ENCODE data around the gene TXNRD1.

Gene TXNRD1

DNA sequence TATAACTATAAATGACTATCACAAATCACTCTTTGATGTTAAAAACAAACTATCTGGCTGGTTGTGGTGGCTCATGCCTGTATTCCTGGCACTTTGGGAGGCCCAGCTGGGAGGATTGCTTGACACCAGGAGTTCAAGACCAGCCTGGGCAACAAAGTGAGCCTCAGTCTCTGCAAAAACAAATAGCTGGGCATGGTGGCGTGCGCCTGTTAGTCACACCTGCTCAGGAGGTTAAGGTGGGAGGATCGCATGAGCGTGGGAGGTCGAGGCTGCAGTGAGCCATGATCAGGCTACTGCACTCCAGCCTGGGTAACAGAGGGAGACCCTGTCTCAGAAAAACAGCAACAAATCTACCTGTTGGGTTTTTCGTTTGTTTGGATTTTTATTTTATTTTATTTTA, 5.4 kb downstream of the TXNRD1 start:
- H3K36me3 ChIP-seq = no peaks in the 10 kb centered on the region
- H3K4me1 ChIP-seq (ENCODE audit: control insufficient read depth in 1 of 2, insufficient read depth in 1 of 2, low read depth in 1 of 2, low read length in 1 of 2) = peaks cover 3 to 4% of the 10 kb centered on the region in 2 experiments
- H3K4me3 ChIP-seq (ENCODE audit: low read depth in 1 of 2, low read length in 1 of 2) = no peak overlapping the region
- no peak overlapping the region for H3K27ac ChIP-seq
- H3K9me3 ChIP-seq = no peaks in the 10 kb centered on the region
- peaks cover 22% of the 10 kb centered on the region for H3K27me3 ChIP-seq
- TF ChIP-seq, protein P1, sequence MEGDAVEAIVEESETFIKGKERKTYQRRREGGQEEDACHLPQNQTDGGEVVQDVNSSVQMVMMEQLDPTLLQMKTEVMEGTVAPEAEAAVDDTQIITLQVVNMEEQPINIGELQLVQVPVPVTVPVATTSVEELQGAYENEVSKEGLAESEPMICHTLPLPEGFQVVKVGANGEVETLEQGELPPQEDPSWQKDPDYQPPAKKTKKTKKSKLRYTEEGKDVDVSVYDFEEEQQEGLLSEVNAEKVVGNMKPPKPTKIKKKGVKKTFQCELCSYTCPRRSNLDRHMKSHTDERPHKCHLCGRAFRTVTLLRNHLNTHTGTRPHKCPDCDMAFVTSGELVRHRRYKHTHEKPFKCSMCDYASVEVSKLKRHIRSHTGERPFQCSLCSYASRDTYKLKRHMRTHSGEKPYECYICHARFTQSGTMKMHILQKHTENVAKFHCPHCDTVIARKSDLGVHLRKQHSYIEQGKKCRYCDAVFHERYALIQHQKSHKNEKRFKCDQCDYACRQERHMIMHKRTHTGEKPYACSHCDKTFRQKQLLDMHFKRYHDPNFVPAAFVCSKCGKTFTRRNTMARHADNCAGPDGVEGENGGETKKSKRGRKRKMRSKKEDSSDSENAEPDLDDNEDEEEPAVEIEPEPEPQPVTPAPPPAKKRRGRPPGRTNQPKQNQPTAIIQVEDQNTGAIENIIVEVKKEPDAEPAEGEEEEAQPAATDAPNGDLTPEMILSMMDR (IDR thresholded peaks at IDR 0.05) = no peak

DNA sequence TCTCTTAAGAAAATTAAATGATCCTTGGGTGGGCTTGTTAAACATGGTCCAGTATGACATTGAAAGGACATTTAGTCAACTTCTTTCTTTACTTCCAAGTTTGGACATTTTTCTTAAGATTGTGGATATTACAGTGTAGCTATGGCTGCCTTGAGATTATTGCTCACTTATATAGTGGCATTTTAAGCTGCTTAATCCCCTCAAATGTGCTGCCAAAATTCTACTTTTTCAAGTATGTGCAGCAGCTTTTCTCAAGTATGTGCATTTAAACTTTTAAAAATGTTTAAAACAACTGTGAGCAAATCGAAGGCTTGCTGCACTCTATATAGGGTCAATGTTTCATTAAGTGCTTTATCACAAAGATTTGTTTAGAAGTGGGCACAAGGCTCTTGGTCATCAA, 7.4 kb downstream of the TXNRD1 start:
- Histone ChIP-seq H3K9me3 (no peaks in the 10 kb centered on the region), H3K4me3 (ENCODE audit: low read depth in 1 of 2, low read length in 1 of 2) (no peak overlapping the region), H3K27ac (no peak overlapping the region), H3K4me1 (ENCODE audit: control insufficient read depth in 1 of 2, insufficient read depth in 1 of 2, low read depth in 1 of 2, low read length in 1 of 2) (no peaks in the 10 kb centered on the region), H3K27me3 (peaks cover 4% of the 10 kb centered on the region), H3K36me3 (no peaks in the 10 kb centered on the region)
- TF ChIP-seq, protein P1 (IDR thresholded peaks at IDR 0.05) = no peak

DNA sequence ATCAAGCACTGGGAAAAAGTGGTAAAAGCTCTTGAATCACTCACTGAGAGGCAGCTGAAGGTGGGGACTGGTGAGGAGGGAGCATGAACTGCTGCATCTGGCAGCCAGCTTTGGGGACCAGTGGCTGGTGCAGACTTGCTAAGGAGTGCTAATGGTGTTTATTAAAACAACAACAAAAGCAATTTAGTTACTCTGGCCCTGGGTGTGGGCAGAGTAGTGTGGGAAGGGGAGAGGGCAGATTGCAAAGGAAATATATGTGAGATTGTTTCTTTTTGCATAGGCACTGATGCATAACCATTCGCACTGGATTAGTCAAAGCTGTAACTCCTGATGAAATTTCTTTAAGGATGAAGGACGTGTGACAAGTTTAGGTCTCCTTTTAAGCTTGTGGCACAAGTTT, 8.1 kb downstream of the TXNRD1 start:
- Histone ChIP-seq H3K4me1 (ENCODE audit: control insufficient read depth in 1 of 2, insufficient read depth in 1 of 2, low read depth in 1 of 2, low read length in 1 of 2) (no peaks in the 10 kb centered on the region), H3K36me3 (no peaks in the 10 kb centered on the region), H3K4me3 (ENCODE audit: low read depth in 1 of 2, low read length in 1 of 2) (no peak overlapping the region), H3K27me3 (no peaks in the 10 kb centered on the region), H3K9me3 (no peaks in the 10 kb centered on the region), H3K27ac (no peak overlapping the region)
- TF ChIP-seq, protein P1 (IDR thresholded peaks at IDR 0.05) = no peak

DNA sequence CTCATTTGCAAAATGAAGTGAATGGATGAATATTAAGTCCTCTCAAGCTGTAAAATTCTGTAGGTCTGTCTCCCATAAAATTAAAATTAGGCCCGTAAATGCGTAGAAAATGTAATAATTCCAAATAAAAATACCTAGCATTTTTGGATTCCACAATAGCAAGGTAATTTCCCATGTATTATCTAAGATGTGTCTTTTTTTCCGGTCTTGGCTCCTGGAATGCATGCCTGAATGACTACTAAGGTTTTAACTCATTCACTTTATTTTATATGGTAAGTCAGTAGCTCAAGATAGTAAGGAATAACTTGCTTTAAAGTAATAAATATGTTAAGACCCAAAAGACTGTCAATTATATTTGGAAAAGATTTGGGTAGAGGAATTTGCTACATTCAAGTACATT, 11.1 kb downstream of the TXNRD1 start:
- no peaks in the 10 kb centered on the region for H3K27me3 ChIP-seq
- TF ChIP-seq, protein P1 (IDR thresholded peaks at IDR 0.05) = no peak
- H3K4me1 ChIP-seq (ENCODE audit: control insufficient read depth in 1 of 2, insufficient read depth in 1 of 2, low read depth in 1 of 2, low read length in 1 of 2) = no peaks in the 10 kb centered on the region
- no peak overlapping the region for H3K4me3 ChIP-seq (ENCODE audit: low read depth in 1 of 2, low read length in 1 of 2)
- no peaks in the 10 kb centered on the region for H3K9me3 ChIP-seq
- H3K36me3 ChIP-seq = no peaks in the 10 kb centered on the region
- H3K27ac ChIP-seq = no peak overlapping the region

DNA sequence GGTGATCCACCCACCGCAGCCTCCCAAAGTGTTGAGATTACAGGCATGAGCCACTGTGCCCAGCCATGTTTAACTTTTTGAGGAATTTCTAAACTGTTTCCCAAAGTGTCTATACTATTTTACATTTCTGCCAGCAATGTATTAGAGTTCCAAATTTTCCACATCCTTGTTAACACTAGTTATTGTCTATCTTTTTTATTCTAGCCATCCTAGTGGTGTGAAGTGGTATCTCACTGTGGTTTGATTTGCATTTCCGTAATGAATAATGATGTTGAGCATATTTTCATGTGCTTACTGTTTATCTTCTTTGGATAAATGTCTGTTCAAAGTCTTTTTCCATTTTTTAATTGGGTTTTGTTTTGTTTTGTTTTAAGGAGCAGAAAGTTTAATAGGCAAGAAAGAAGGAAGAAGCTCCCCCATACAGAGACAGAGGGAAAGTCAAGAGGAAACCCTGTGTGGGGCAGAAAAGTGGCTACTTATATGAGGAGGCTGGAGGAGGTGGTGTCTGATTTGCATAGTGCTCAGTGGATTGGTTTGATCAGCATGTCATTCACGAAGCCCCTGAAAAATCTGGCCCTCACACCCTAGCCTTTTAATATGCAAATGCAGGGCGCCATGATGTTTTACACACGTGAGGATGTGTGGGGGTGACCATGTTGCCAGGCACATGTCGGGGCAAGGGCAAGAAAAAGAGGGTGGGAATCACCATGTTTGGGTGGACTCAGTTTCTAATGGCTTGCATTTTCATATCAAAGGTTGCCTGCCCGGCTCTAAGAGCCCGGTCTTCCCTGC, 14.9 kb downstream of the TXNRD1 start:
- no peak overlapping the region for H3K27ac ChIP-seq
- H3K4me1 ChIP-seq (ENCODE audit: control insufficient read depth in 1 of 2, insufficient read depth in 1 of 2, low read depth in 1 of 2, low read length in 1 of 2) = no peaks in the 10 kb centered on the region
- TF ChIP-seq, protein P1 (IDR thresholded peaks at IDR 0.05) = no peak
- no peaks in the 10 kb centered on the region for H3K27me3 ChIP-seq
- H3K9me3 ChIP-seq = peaks cover 19% of the 10 kb centered on the region
- H3K4me3 ChIP-seq (ENCODE audit: low read depth in 1 of 2, low read length in 1 of 2) = no peak overlapping the region
- no peaks in the 10 kb centered on the region for H3K36me3 ChIP-seq

All from neutrophil (primary cell).